Measurements from ENCODE around the gene FUT8. TPM values are rescaled to one million over a fixed set of nuclear protein-coding genes. Genes with fewer than 3 reads are reported as not detected.

Gene FUT8
- total RNA-seq, 1 experiment from 2014 or later = 33.0 TPM

DNA sequence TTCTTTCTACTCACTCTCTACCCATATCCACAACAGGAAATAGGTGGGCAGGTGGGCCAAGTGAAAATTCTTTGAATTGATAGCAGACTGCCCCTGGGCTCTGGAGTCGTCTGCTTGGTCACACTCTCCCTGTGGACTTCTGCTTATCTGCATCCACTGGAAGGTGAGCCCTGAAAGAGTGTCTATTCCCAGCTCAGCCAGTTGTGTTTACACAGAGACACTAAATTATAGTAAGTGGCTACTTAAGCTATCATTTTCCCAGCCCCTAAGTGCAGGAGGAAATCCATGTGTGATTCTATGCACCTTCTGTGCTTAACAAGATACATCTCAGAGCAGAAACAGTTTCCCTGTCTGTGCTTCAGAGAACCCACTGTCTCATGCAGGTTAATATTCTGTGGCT is 338.4 kb downstream of the FUT8 start:
- H3K27ac ChIP-seq (ENCODE audit: low read length) = no peak overlapping the region
- no peaks in the 10 kb centered on the region for H3K36me3 ChIP-seq (ENCODE audit: insufficient read depth, low read length)
- H4K20me1 ChIP-seq (ENCODE audit: insufficient read depth, low read depth, low read length) = no peaks in the 10 kb centered on the region
- no peaks in the 10 kb centered on the region for H3K27me3 ChIP-seq (ENCODE audit: low read length)
- H3K79me2 ChIP-seq (ENCODE audit: low read length) = no peaks in the 10 kb centered on the region
- H3K9ac ChIP-seq (ENCODE audit: low read length) = no peak overlapping the region
- no peaks in the 10 kb centered on the region for H3K9me3 ChIP-seq (ENCODE audit: low read length)
- H3K9me2 ChIP-seq (replicated peaks; ENCODE audit: insufficient read depth, low read length) = no peaks in the 10 kb centered on the region
- no peak overlapping the region for H2AFZ ChIP-seq (ENCODE audit: low read length)
- no peaks in the 10 kb centered on the region for H3K4me1 ChIP-seq (ENCODE audit: low read length)
- no peak for DNase-seq
- H3K4me2 ChIP-seq (ENCODE audit: low read depth, low read length, poor library complexity, severe bottlenecking) = no peak overlapping the region
- no peak overlapping the region for H3K4me3 ChIP-seq (ENCODE audit: low read length)

DNA sequence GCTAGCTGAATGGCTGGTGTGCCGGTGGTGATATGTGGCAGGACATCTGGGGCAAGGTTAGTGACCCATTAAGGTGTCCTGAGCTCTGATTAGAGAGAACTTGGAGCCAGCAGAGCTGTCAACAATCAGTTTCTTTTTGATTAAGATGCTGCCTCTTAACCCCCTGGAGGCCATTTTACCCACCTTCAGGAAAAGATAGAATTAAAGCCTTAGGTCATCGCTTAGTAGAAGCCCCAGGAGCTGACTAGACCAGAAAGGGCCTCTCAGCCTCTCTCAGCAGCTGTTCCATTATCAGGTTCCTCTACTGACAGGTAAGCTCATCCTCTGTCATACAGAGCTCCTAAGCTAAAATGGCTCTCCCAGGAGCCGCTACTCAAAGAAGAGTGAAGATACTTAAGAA is 339.0 kb downstream of the FUT8 start:
- H3K27ac ChIP-seq (ENCODE audit: low read length) = no peak overlapping the region
- no peak overlapping the region for H3K4me2 ChIP-seq (ENCODE audit: low read depth, low read length, poor library complexity, severe bottlenecking)
- H4K20me1 ChIP-seq (ENCODE audit: insufficient read depth, low read depth, low read length) = no peaks in the 10 kb centered on the region
- no peaks in the 10 kb centered on the region for H3K9me2 ChIP-seq (replicated peaks; ENCODE audit: insufficient read depth, low read length)
- H3K36me3 ChIP-seq (ENCODE audit: insufficient read depth, low read length) = no peaks in the 10 kb centered on the region
- no peaks in the 10 kb centered on the region for H3K4me1 ChIP-seq (ENCODE audit: low read length)
- no peaks in the 10 kb centered on the region for H3K9me3 ChIP-seq (ENCODE audit: low read length)
- H3K4me3 ChIP-seq (ENCODE audit: low read length) = no peak overlapping the region
- H3K79me2 ChIP-seq (ENCODE audit: low read length) = no peaks in the 10 kb centered on the region
- H3K27me3 ChIP-seq (ENCODE audit: low read length) = no peaks in the 10 kb centered on the region
- DNase-seq = no peak
- H2AFZ ChIP-seq (ENCODE audit: low read length) = no peak overlapping the region
- no peak overlapping the region for H3K9ac ChIP-seq (ENCODE audit: low read length)

DNA sequence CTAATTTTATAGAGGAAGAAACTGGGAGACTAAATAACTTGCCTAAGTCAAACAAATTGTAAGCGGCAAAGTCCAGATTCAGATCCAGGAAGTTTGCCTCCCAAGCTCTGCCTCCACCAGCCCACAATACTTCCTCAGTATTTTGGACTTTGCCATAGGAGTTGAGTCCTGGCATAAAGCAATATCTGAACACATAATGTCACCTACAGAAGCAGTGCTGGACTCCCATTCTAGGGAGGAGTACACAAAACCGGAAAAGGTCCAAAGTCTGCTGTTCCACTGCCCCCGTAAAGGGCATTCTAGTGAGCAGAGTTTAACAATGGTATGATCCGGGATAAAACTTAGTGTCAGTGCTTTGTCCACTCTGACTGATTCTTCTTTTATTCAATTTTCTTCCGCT is 340.5 kb downstream of the FUT8 start:
- H3K9me2 ChIP-seq (replicated peaks; ENCODE audit: insufficient read depth, low read length) = no peaks in the 10 kb centered on the region
- H2AFZ ChIP-seq (ENCODE audit: low read length) = no peak overlapping the region
- H3K4me1 ChIP-seq (ENCODE audit: low read length) = no peaks in the 10 kb centered on the region
- H3K27ac ChIP-seq (ENCODE audit: low read length) = no peak overlapping the region
- H3K4me2 ChIP-seq (ENCODE audit: low read depth, low read length, poor library complexity, severe bottlenecking) = no peak overlapping the region
- no peaks in the 10 kb centered on the region for H4K20me1 ChIP-seq (ENCODE audit: insufficient read depth, low read depth, low read length)
- H3K9ac ChIP-seq (ENCODE audit: low read length) = no peak overlapping the region
- no peak overlapping the region for H3K4me3 ChIP-seq (ENCODE audit: low read length)
- H3K9me3 ChIP-seq (ENCODE audit: low read length) = no peaks in the 10 kb centered on the region
- no peaks in the 10 kb centered on the region for H3K36me3 ChIP-seq (ENCODE audit: insufficient read depth, low read length)
- DNase-seq = no peak
- H3K27me3 ChIP-seq (ENCODE audit: low read length) = no peaks in the 10 kb centered on the region
- no peaks in the 10 kb centered on the region for H3K79me2 ChIP-seq (ENCODE audit: low read length)

DNA sequence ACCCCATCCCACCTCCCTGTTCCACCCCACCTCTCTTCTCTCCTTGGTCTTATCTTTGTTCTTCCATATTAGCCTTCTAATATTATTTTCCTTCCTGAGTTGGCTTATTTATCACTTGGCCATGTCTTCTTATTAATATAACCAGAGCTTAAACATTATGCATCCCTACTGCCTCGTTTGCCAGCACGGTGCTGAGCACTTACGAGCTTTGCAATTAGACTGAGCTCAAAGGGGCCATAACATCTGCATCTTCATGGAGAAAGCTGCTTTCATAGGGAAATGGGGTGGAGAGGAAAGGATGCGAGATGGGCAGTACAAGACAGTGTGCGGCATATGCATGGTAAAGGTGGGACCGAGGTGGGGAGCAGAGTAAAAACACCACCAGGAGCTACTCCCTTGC is 342.8 kb downstream of the FUT8 start:
- H3K9me3 ChIP-seq (ENCODE audit: low read length) = no peaks in the 10 kb centered on the region
- no peaks in the 10 kb centered on the region for H3K27me3 ChIP-seq (ENCODE audit: low read length)
- no peak overlapping the region for H2AFZ ChIP-seq (ENCODE audit: low read length)
- no peak overlapping the region for H3K4me3 ChIP-seq (ENCODE audit: low read length)
- H3K36me3 ChIP-seq (ENCODE audit: insufficient read depth, low read length) = no peaks in the 10 kb centered on the region
- no peaks in the 10 kb centered on the region for H3K4me1 ChIP-seq (ENCODE audit: low read length)
- no peak overlapping the region for H3K4me2 ChIP-seq (ENCODE audit: low read depth, low read length, poor library complexity, severe bottlenecking)
- no peaks in the 10 kb centered on the region for H3K9me2 ChIP-seq (replicated peaks; ENCODE audit: insufficient read depth, low read length)
- no peak overlapping the region for H3K9ac ChIP-seq (ENCODE audit: low read length)
- H3K79me2 ChIP-seq (ENCODE audit: low read length) = no peaks in the 10 kb centered on the region
- no peak for DNase-seq
- no peak overlapping the region for H3K27ac ChIP-seq (ENCODE audit: low read length)
- H4K20me1 ChIP-seq (ENCODE audit: insufficient read depth, low read depth, low read length) = no peaks in the 10 kb centered on the region

DNA sequence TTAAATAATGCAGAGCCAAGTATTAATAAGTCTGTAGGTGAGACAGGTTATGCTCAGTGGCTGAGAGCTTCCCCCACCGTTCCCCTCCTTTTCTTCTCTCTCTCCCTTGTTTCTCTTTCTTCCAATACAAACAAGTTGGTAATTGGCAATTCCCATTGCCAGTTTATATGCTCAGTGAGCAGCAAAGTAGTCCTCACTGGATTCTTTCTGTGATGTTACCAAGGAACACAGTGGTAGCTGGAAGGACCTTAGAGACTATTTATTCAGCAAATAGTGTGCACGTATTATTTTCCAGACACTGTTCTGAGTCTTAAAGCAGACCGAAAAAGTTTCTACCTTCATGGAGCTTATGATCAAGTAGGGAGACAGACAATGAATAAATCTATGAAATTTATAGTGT is 344.4 kb downstream of the FUT8 start:
- Histone ChIP-seq H3K9me3 (ENCODE audit: low read length) (no peaks in the 10 kb centered on the region), H3K79me2 (ENCODE audit: low read length) (no peaks in the 10 kb centered on the region), H3K4me2 (ENCODE audit: low read depth, low read length, poor library complexity, severe bottlenecking) (no peak overlapping the region), H3K4me1 (ENCODE audit: low read length) (no peaks in the 10 kb centered on the region), H3K36me3 (ENCODE audit: insufficient read depth, low read length) (no peaks in the 10 kb centered on the region), H3K27me3 (ENCODE audit: low read length) (no peaks in the 10 kb centered on the region), H2AFZ (ENCODE audit: low read length) (no peak overlapping the region), H3K9ac (ENCODE audit: low read length) (no peak overlapping the region), H3K4me3 (ENCODE audit: low read length) (no peak overlapping the region), H4K20me1 (ENCODE audit: insufficient read depth, low read depth, low read length) (no peaks in the 10 kb centered on the region), H3K9me2 (replicated peaks; ENCODE audit: insufficient read depth, low read length) (no peaks in the 10 kb centered on the region), H3K27ac (ENCODE audit: low read length) (no peak overlapping the region)
- no peak for DNase-seq

DNA sequence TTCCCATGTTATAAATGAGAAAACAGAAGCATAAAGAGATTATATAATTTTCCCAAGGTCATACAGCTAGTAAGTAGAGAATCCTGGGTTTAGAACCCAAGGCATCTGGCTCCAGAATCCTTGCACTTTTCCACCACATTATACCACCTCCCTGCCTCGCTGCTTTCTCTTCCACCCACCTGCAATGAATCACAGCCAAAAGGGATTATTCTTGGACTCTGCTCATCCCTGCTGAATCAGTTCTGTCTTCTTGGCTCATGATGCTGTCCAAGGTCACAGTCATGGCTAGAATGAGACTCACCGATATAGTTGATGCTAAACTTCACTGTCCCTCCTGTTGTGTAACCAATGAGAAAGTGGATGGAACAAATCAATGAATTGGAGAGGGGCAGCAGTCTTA is 356.6 kb downstream of the FUT8 start:
- H3K9me3 ChIP-seq (ENCODE audit: low read length) = no peaks in the 10 kb centered on the region

DNA sequence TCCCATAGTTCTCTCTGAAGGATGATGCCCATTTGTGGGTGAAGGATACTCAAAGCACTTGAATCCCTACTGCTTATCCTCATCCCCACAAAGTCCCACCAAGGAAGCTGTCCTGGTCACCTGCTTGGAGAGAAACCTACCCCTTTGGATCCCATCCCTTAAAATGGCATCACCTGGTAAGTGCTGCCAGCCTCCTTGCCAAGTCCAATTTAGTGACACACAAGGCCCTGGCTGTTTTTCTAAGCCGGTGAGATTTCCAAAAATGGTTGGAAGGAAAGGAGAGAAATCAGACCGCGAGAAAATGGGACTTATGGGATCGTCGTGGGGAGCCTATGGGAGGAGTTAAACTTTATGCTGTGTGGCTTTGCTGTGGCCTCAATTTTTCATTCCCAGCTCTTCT is 358.2 kb downstream of the FUT8 start:
- no peak overlapping the region for H2AFZ ChIP-seq (ENCODE audit: low read length)
- H3K9me3 ChIP-seq (ENCODE audit: low read length) = no peaks in the 10 kb centered on the region
- H3K4me1 ChIP-seq (ENCODE audit: low read length) = no peaks in the 10 kb centered on the region

More for the DNA sequence above, 356.6 kb downstream of the FUT8 start:
- H3K79me2 ChIP-seq (ENCODE audit: low read length) = no peaks in the 10 kb centered on the region
- H3K4me3 ChIP-seq (ENCODE audit: low read length) = no peak overlapping the region
- H3K27ac ChIP-seq (ENCODE audit: low read length) = no peak overlapping the region
- H2AFZ ChIP-seq (ENCODE audit: low read length) = no peak overlapping the region
- no peaks in the 10 kb centered on the region for H3K36me3 ChIP-seq (ENCODE audit: insufficient read depth, low read length)
- DNase-seq = no peak
- no peak overlapping the region for H3K4me2 ChIP-seq (ENCODE audit: low read depth, low read length, poor library complexity, severe bottlenecking)
- H3K9ac ChIP-seq (ENCODE audit: low read length) = no peak overlapping the region
- H3K4me1 ChIP-seq (ENCODE audit: low read length) = no peaks in the 10 kb centered on the region
- H3K9me2 ChIP-seq (replicated peaks; ENCODE audit: insufficient read depth, low read length) = no peaks in the 10 kb centered on the region
- no peaks in the 10 kb centered on the region for H4K20me1 ChIP-seq (ENCODE audit: insufficient read depth, low read depth, low read length)
- no peaks in the 10 kb centered on the region for H3K27me3 ChIP-seq (ENCODE audit: low read length)

DNA sequence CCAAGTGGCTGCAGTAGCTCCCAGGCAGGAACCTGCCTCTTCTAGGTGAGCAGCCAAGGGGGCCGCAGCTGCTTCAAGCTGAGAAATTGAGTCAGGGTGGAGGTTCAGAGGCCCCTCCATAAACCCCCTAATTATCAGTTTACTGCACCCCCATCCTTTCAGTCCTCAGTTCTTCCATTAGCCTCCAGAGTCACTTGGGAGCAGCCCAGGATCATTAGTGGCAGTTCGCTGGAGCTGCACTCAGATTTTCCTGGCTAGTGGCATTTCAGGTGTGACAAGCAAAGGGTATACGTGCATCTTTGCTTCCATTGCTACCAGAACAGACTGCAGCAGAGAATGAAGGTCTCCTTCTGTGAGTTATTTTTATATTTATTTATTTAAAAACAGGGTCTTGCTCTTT is 358.7 kb downstream of the FUT8 start:
- no peaks in the 10 kb centered on the region for H3K79me2 ChIP-seq (ENCODE audit: low read length)
- no peaks in the 10 kb centered on the region for H3K9me2 ChIP-seq (replicated peaks; ENCODE audit: insufficient read depth, low read length)
- H3K4me3 ChIP-seq (ENCODE audit: low read length) = no peak overlapping the region
- H3K9ac ChIP-seq (ENCODE audit: low read length) = no peak overlapping the region
- no peaks in the 10 kb centered on the region for H4K20me1 ChIP-seq (ENCODE audit: insufficient read depth, low read depth, low read length)
- H3K4me2 ChIP-seq (ENCODE audit: low read depth, low read length, poor library complexity, severe bottlenecking) = no peak overlapping the region
- H3K36me3 ChIP-seq (ENCODE audit: insufficient read depth, low read length) = no peaks in the 10 kb centered on the region
- DNase-seq = no peak
- H2AFZ ChIP-seq (ENCODE audit: low read length) = no peak overlapping the region
- no peaks in the 10 kb centered on the region for H3K4me1 ChIP-seq (ENCODE audit: low read length)
- H3K27ac ChIP-seq (ENCODE audit: low read length) = no peak overlapping the region
- H3K27me3 ChIP-seq (ENCODE audit: low read length) = no peaks in the 10 kb centered on the region
- no peaks in the 10 kb centered on the region for H3K9me3 ChIP-seq (ENCODE audit: low read length)

More for the DNA sequence above, 358.2 kb downstream of the FUT8 start:
- H4K20me1 ChIP-seq (ENCODE audit: insufficient read depth, low read depth, low read length) = no peaks in the 10 kb centered on the region
- no peaks in the 10 kb centered on the region for H3K79me2 ChIP-seq (ENCODE audit: low read length)
- no peaks in the 10 kb centered on the region for H3K36me3 ChIP-seq (ENCODE audit: insufficient read depth, low read length)
- no peaks in the 10 kb centered on the region for H3K27me3 ChIP-seq (ENCODE audit: low read length)
- H3K4me2 ChIP-seq (ENCODE audit: low read depth, low read length, poor library complexity, severe bottlenecking) = no peak overlapping the region
- H3K27ac ChIP-seq (ENCODE audit: low read length) = no peak overlapping the region
- no peak for DNase-seq
- no peak overlapping the region for H3K4me3 ChIP-seq (ENCODE audit: low read length)
- H3K9me2 ChIP-seq (replicated peaks; ENCODE audit: insufficient read depth, low read length) = no peaks in the 10 kb centered on the region
- no peak overlapping the region for H3K9ac ChIP-seq (ENCODE audit: low read length)

DNA sequence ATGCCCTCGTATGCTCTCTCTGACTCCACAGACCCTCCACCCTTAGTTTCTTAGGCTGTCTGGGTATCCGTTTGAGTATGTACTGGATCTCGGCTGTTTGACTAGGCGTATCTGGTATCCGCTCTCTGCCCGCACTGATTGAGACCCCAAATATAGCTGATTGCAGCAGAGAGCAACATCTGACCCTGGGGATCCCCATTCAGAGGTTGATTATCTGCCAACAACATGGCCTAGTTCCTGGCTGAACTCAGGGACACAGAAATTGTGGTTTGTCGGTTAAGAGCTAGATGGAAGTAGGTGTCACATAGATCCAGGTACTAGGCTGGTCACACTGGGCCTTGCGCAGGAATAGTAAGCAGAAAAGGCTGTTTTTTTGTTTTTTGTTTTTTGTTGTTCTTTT is 359.9 kb downstream of the FUT8 start:
- Histone ChIP-seq H3K27ac (ENCODE audit: low read length) (no peak overlapping the region), H3K4me2 (ENCODE audit: low read depth, low read length, poor library complexity, severe bottlenecking) (no peak overlapping the region), H3K79me2 (ENCODE audit: low read length) (no peaks in the 10 kb centered on the region), H4K20me1 (ENCODE audit: insufficient read depth, low read depth, low read length) (no peaks in the 10 kb centered on the region), H3K4me3 (ENCODE audit: low read length) (no peak overlapping the region), H3K36me3 (ENCODE audit: insufficient read depth, low read length) (no peaks in the 10 kb centered on the region), H3K9me2 (replicated peaks; ENCODE audit: insufficient read depth, low read length) (no peaks in the 10 kb centered on the region), H3K27me3 (ENCODE audit: low read length) (no peaks in the 10 kb centered on the region), H3K4me1 (ENCODE audit: low read length) (no peaks in the 10 kb centered on the region), H3K9ac (ENCODE audit: low read length) (no peak overlapping the region), H3K9me3 (ENCODE audit: low read length) (no peaks in the 10 kb centered on the region), H2AFZ (ENCODE audit: low read length) (no peak overlapping the region)
- DNase-seq = no peak
